Esophagus squamous epithelium (tissue), 4 donors: ENCODE data around the gene OGFRL1.

Source experiments
- CTCF ChIP-seq, 6 experiments: fragments of 450-650 bp in 4 of 6; fragments of 200-600 bp in 2 of 6; sonication (generic) in 2 of 6; IDR thresholded peaks; one replicate each; pipeline ENCODE4 v1.5.1; 2016 to 2019; ENCODE audit warnings: antibody characterized with exemption in 6 of 6, mild to moderate bottlenecking in 4 of 6, moderate library complexity in 4 of 6
- POLR2A ChIP-seq, 4 donors: fragments of 450-650 bp; IDR thresholded peaks; one replicate each; pipeline ENCODE4 v1.6.1; 2017; ENCODE audit warnings: antibody characterized with exemption in 4 of 4, mild to moderate bottlenecking in 4 of 4, moderate library complexity in 3 of 4

GRCh38 chr6:71246596-71246995, 42.0 kb upstream of the OGFRL1 start:
- TF ChIP-seq POLR2A (IDR thresholded peaks at IDR 0.05) = no peak
- no peak for TF ChIP-seq CTCF (IDR thresholded peaks at IDR 0.05)
